Retina (tissue), 1 donor: ENCODE measurements around the gene SMDT1.

Experiments
- DNase-seq: peaks from one replicate; pipeline ENCODE4 v3.0.0-alpha.2; 2016

The SMDT1 gene, protein sequence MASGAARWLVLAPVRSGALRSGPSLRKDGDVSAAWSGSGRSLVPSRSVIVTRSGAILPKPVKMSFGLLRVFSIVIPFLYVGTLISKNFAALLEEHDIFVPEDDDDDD

DNA sequence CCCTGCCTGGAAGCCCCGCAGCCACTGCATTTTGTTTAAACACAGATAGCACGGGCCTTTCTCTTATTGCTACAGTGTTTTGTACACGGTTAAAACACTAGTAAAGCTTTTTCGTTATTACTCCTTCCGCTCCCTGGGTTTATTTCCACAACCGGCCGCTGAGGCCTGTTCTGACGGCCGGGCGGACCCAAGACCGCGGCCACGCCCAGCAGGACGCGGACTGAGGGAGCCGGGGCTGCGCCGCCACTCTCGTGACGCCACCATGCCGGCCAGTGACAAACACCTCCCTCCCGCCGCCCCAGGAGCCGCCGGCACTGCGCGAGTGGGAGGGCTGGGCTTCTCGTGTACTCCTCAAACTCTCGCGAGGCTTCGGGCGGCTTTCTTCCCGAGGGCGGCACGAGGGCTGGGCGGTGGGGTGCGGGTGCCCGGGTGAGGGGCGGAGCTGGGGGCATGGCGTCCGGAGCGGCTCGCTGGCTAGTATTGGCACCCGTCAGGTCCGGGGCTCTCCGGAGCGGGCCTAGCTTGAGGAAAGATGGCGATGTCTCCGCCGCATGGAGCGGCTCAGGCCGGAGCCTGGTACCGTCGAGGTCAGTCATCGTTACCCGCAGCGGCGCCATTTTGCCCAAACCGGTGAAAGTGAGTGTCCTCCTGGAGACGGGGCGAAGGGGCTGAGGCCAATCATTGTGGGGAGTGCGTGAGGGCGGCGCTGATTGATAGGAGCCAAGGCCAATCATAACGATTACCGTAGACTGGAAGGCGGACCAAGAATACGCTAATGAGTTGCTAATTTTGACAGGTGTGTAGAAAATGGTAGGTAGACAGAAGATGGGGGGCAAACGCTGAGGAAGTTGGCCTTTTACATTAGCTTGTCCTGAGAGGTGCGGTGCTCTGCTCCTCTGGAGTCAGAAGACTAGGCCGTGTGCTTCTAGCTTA, at the start of gene SMDT1:
Gene SMDT1, plus strand, starts transcription at position 382 of the 933 bp plus-strand sequence. Its CDS starts 69 bp downstream, at position 451.
- peak; percentile 100 for DNase-seq

DNA sequence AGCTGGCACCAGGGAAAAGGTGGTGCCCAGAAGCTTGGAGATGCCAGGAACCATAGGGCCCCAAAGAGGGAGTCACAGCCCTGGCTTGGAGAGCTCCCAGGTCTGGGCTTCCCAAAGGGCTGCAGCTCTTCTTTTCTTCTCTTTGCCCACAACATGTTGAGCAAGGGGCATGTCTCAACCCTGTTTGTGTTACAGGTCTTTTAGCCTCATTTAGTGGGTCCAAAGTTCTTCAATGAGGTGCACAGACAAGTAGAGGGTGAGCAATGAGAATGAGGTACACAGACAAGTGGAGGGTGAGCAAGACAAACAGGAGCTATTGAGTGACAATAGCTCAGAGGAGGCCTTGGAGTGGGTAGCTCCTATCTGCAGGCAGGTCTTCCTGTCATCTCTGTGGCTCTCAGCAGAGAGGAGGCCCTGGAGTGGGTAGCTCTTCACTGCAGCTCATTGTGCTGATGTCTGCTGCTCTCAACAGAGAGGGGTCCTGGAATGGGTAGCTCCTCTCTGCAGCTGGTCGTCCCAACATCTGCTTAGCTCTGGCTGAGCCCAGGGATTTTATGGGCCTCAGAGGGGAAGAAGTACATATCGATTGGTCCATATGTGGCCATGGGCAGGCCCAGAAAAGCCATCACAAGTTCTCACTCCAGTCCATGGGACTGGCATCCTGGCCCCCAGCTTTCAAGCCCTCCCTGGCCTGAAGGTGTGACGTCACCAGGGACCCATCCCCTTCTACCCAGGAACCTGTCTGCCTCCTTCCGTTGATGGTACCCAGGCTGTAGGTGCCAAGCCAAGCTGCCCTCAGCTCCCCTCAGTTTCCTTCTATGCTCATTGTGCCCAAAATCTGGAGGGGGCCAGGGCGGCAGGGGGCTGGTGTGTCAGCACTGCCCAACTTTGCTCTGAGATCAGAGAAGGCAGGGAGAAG, 46.0 kb upstream of the SMDT1 start:
- no peak for DNase-seq

DNA sequence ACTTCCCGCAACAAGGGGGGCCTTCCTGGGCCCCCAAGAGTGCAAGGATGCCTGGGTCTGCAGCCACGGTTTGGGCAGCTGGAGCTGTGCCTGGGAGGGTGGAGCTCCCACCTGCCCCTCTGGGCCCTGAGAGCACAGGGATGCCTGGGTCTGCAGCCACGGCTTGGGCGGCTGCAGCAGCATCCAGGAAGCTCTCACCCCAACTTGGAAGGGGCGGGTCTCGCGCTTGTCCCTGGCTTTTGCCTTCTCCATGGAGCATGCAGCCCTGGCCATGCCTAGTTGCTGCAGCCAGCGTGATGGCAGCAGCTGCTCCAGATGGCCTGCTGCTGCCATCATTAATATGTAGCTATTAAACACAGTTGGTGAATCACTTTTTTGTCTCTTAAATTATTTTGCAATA, 44.2 kb upstream of the SMDT1 start:
- no peak for DNase-seq

DNA sequence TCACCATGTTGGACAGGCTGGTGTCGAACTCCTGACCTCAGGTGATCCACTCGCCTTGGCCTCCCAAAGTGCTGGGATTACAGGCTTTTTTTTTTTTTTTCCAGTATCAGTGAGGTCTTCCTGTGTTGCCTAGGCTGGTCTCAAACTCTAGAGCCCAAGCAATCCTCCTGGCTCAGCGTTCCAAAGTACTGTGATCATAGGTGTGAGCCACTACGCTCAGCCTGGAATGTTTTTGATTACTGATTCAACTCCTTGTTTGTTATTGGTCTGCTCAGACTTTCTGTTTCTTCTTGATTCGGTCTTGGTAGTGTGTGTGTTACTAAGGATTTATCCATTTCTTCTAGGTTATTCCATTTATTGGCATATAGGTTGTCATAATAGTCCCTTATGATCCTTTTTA, 40.2 kb upstream of the SMDT1 start:
- DNase-seq, result no peak

DNA sequence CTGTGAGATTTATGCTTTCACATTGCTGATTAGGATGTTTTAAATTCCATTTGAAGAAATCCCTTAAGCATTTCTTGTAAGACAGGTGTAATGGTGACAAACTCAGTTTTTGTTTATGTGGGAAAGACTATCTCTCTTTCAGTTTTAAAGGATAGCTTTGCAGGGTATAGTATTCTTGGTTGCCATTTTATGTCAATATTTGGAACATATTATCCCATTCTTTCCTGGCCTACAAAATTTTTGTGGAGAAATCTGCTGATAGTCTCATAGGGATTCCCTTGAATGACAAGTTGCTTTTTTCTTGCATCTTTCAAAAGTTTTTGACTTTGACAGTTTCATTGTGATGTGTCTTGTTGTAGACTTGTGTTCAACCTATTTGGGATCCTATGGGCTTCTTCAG, 37.7 kb upstream of the SMDT1 start:
- DNase-seq, result no peak

DNA sequence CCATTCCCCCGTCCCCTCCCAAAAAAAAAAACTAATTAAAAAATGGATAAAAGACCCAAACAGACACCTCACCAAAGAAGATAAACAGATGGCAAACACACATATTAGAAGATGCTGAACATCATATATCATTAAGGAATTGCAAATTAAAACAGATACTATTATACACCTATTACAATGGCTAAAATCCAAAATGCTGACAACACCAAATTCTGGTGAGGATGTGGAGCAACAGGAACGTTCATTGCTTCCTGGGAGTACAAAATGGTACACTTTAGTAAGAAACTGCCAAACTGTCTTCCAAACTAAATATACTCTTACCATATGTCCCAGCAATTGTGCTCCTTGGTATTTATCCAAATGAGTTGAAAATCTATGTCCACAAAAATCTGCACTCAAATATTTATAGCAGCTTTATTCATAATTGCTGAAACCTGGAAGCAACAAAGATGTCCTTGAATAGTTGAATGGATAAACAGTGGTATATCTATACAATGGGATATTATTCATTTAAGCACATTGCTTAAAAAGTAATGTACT, 28.8 kb upstream of the SMDT1 start:
- DNase-seq, result no peak

DNA sequence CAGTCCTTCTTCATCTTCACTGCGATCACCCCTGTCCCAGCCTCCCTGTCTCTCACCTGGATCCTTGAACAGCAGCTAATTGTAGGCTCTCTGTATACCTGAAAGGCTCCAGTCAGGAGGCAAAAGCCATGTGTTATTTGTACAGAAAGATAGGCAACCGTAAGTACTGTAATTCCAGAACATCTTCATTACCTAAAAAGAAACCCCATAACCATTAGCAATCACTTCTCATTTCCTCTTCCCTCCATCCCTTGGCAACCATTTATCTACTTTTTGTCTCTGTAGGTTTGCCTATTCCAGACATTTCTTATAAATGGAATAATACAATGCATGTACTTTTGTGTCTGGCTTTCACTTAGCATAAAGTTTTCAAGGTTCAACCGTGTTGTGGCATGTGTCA, 26.7 kb upstream of the SMDT1 start:
- DNase-seq, result no peak

DNA sequence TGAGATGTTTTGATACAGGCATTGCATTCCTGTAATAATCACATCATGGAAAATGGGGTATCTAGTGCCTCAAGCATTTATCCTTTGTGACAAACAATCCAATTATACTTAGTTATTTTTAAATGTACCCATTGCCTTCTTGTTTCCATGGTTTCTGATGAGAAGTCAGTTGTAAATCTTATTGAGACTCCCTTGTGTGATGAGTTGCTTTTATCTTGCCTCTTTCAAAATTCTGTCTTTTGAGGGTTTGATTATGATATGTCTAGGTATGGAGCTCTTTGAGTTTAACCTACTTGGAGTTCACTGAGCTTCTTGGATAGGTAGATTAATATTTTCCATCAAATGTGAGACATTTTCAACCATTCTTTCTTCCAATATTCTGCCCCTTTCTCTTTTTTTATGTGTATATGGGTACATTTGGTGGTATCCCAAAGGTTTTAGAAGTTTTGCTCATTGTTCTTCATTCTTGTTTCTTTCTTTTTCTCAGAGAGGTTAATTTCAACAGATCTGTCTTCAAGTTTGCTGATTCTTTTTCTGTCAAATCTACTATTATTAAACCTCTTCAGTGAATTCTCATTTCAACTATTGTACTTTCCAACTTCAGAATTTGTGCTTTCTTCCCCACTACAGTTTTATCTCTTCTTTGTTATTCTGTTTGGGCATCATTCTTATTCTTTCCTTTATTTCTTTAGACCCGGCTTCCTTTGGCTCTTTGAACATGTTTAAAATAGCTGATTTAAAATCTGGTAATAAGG, 22.6 kb upstream of the SMDT1 start:
- no peak for DNase-seq

DNA sequence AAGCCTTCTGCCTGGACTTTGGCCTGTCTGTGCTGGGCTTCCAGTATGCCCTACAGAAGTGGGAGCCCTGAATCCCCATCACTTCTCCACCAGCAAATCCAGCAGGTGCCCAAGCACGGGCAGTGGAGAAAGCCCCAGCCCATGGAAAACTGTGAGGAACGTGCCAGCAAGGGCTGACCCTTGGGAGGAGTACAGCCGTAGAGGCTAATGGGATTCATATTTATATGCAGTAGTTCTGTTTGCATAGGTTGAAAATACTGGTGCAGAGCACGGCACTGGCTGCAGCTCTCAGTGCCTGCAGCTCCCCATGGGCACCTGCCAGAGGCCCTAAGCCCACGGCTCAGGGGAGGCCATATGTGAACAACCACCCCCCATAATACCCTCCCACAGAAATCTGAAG, 19.0 kb upstream of the SMDT1 start:
- DNase-seq, result no peak

DNA sequence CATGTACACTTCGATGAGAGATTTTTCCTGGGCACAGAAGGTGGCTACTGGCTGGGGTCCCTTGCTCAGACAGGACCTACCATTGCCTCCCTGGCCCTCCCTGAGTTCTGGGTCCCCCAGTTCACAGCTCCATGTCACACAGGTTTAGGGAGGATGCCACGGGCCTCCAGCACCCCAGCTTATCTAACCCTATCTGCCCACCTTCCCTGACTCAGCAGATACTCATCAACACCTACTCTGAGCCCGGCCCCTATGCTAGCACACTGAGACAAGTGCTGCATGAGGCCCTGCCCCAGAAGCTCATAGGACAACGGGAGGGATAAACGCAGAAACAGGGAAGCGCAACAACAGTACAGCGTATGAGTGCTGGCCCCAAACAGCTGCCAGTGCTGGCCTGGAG, 18.5 kb upstream of the SMDT1 start:
- no peak for DNase-seq

DNA sequence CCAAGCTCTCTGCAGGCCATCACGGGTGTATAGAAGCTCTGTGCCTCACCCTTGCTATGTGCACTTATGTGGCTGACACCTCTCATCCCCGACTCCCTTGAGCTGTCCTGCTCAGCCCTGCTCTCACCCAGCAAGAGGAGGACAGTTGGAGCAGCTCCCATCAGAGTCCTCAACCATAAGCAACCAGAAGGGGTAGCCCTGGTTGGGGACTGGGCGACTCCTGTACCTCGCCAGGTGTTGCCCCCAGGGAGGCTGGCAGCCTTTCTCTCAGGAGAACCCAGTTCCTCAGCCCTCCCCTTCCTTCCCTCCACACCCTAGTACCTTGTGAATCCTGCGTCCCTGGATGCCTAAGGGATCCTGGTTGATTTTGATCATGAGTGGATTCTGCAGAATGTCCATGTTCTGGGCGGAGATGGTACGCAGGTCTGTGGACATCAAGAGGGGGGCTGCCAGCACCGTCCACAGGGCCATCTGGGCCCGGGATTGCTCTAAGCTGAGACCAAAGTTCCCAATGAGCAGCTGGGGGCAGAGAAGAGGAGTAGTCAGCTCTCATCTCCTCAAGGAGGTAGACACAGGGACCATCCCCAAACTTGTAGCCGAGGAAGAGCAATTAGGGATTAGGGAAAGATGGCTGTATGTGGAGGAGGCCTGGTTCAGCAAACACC, 16.9 kb upstream of the SMDT1 start:
- no peak for DNase-seq

DNA sequence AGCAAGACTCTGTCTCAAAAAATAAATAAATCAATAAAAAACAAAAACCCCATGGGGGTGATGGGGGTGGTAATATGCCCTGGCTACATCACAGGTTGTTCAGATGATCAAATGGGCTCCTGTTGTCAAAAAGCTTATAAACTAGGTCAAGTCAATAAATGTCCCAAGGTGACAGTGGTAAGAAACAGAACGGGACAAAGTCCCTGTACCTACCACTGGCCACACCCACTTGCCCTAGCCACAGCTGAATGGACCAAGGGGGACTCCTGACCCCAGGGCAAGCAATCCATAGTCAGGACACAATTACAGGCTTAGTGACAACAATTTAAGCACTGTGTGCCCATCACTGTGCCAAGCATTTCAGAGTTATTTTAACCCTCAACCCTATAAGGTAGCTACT, 14.9 kb upstream of the SMDT1 start:
- no peak for DNase-seq

DNA sequence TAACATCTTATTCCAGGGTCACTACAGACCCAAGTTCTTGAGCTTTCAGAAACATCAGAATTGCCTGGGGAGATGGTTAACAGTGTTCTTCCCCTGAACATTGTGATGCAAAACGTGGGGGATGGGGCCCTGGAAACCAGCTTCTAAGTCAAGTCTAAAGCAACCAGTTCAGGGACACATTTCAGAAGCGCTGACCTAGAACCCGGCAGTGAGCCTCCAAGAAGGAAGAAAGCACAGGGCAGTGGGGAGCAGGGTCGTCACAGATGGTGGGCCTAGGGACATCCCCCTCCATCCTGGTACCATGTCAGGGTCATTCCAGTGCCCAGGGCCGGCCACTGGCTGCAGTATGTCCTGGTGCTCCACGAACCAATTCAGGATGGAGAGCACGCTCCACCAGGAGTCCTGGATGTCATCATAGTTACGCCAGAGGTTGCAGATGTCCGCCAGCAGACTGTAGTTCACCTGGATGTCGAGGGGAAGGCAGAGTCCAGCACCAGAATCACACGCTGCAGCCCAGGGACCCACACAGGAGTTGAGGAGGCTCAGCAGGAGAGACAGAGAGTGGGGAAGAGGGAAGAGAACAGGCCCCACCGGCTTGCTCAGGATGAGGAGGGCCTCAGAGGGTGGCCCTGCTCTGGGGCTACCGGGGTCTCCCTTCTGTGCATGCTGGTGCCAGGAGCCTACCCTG, 13.9 kb upstream of the SMDT1 start:
- DNase-seq, result no peak

DNA sequence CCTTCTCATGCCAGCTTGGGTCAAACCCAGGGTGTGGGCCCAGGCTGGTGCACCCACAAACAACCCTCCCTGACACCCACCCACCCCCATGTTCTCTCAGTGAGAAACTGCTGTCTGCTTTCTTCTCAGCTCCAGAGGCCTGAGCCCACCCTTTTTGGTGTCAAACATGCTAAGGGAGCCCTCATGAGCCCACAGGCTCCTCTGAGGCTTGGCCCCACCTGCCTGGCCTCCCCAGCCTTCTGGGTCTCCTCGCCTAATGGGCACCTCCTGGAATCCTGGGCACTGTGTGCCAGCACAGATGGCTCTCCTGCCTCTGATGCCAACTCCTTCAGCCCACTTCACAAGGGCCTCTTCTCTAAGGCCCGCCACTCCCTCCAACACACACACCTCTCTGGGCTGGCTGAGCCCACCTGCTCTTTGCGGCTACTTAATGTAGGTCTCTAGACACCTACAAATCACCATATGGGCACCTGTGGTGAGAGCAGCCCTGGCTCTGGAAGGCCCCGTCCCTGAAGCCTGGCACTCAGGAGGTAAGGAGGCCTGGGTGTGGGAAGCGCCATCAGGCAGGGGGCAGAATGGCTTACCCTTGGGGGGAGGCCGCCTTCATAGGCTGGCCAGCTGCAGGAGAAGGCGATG, 13.3 kb upstream of the SMDT1 start:
- DNase-seq, result no peak

DNA sequence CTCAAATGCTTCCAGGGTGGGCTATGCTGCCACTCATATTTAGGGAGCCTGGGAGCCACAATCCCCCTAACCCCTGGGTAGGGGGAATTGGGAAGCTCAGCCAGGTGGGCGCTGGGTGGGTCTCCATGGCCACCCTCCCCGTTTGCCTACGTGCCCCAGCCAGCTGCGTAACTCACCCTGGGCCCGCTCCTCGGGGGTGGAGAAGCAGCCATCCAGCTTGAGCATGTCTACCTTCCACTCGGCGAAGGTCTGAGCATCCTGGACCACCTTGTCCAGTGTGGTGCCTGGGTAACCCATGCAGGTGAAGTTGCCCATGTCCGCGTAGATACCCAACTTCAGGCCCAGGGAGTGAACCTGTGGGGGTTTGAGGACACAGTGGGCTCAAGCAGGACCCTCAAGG, 12.6 kb upstream of the SMDT1 start:
- no peak for DNase-seq

DNA sequence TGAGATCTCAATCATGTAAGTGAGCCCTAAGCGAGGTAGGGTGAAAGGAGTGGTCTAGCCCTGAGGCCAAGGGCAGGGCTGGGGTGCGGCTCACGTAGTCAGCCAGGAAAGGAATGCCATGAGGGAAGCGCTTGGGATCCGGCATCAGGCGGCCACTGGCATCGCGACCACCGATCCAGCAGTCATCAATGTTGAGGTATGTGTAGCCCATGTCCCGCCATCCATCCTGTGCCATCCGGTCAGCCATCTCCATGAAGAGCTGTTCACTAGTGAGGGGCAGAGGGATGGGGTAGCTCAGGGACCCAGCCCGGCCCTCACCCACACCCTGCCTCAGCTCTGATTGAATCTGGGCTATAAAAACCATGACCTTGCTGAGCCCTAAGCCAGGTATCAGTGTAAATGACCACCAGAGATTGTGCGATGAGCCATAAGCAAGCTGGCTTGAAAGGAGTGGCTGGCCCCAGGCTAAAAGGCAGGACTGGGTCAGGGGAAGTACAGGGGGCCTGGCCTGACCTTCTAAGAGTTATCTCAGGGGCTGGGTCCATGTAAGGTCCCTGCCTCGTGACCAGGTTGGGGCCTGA, 11.7 kb upstream of the SMDT1 start:
- DNase-seq, result no peak

DNA sequence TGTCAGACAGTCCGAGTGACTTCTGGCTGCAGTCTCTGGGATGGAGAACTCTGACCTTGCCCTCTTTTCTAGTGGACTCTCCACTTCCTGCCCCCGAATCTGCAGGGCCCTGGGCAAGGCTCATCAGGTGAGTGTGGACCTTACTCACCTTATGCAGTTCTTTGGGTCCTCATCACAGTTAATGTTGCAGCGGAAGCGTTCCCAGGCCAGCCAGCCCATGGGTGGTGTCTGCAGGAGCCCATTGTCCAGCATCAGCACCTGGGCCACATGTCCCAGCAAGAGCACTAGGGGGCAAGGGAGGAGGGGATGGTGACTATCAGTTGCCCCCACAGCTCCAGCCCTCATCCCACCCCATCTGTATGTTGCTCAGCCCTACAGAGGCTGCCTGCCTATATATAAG, 11.2 kb upstream of the SMDT1 start:
- no peak for DNase-seq

DNA sequence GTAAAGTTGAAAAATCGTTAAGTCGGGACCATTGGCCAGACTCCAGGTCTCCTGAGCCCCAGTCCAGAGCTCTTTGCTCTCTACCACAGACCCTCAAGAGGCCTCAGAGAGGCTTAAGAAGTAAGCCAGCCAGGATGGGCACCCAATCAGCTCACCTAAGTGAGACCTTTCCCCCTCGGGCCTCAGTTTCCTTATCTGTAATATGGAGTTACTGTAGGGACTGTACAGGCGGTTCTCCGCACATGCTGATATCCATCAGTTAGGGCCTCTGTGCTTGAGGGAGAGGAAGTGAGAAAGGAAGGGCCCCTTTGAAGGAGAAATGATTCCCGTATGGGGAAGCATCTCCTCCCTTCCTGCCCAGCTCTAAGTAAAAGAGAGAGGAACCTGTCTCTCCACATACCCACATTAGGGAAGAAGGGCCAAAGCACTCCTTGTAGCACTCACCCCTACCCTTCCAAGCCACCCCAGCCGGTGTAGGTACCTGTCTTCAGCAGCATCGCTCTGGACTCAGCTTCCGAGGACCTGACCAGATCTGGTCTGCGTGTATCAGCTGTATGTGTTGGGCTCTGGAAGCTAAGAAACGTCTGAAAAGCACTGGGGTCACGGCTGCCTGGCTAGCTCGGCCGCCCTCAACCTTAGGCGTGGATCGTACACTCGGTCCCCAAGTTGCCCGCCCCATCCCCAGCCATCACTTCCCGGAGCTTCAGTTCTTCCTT, 9.5 kb upstream of the SMDT1 start:
- no peak for DNase-seq

DNA sequence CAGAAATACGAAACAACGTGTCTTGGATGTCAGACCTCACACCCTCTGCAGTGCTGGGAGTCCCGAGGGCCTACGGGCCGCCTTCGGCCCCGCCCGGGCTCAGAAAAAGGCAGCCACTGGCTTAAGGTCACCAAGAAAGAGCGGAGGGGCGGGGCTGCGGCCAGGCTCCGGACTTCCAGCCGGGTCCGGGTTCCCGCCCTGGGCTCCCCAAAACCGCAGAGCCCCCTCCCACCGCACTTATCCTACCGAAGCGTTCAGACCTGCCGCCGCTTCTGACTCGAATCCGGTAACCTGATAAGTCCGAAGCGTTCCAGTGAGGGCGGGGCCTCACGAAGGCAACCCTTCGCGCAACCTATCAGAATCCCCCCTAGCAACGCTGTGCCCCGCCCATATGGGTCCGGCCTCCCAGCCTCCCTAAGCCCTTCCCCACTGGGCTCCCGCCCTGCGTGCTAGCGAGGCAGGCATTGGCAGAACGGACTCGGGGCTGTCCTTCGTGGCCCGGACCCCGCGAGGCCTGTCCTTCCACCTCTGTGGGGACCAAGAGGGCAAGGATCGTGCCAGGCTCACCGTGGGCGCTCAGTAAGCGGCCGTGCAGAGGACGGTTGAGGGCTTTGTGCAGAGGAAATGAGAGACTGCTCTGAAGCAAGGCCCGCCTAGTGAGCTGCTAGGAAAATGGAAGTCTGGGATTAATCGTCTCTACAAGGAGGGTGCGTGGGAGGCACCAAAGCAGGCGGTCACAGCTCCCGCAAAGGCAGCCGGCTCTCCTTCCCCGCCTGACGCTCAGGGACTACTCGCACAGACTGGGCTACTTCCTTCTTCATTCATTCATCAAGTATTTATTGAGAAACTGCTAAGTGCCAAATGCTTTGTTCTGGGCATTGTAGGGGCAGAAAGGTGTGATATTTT, 8.7 kb upstream of the SMDT1 start, which contains the start of gene NAGA:
Gene NAGA, minus strand, starts transcription at position 296 of the 906 bp plus-strand sequence. CDS start 515 bp downstream, outside the sequence.
- DNase-seq, result peak; percentile 96
